Head of caudate nucleus (tissue), 42 donors: ENCODE measurements around the gene ITPR1.

Experiments used
- DNase-seq, 42 donors: peaks; one replicate each; pipeline versions ENCODE4 v3.0.0 to v3.0.0-alpha.2; 2020 to 2021; ENCODE audit warnings: mixed read lengths in 7 of 42
- intact Hi-C: fragments of 100-400 bp; cut with DNase I; formaldehyde crosslinking; loops from one replicate; pipeline ENCODE4 v1.15.0; 2022

ITPR1 gene

GRCh38 chr3:4475804-4476203 lies 17.3 kb upstream of the ITPR1 start:
- DNase-seq: no peak
- intact Hi-C loops: no loop called here

- DNase-seq: no peak
- intact Hi-C loops: no loop called here
Measured at GRCh38 chr3:4476496-4476895, 16.7 kb upstream of the ITPR1 start.

- intact Hi-C loops: no loop called here
- DNase-seq: no peak
Measured at GRCh38 chr3:4478261-4478660, 14.9 kb upstream of the ITPR1 start.

GRCh38 chr3:4491855-4492207 lies 1.3 kb upstream of the ITPR1 start:
- intact Hi-C loops: loop anchor here (10.0 kb wide), 2 partner anchors 143 to 633 kb away; partner anchors contain the start of gene ARL8B
- no peak for DNase-seq

GRCh38 chr3:4492208-4493013 lies 737 bp upstream of the ITPR1 start:
- peak in 38 of 42 donors; percentile 10 to 71 (median 49) for DNase-seq
- intact Hi-C loops: loop anchor here (10.0 kb wide), 2 partner anchors 142 to 632 kb away; partner anchors contain the start of gene ARL8B

GRCh38 chr3:4493941-4494894 lies 1.1 kb downstream of the ITPR1 start:
- DNase-seq: peak in 21 of 42 donors; percentile 17 to 64 (median 36)
- intact Hi-C loops: loop anchor here (10.0 kb wide), 2 partner anchors 141 to 631 kb away; partner anchors contain the start of gene ARL8B

GRCh38 chr3:4494895-4495264 lies 1.7 kb downstream of the ITPR1 start:
- no peak for DNase-seq
- intact Hi-C loops: loop anchor here (10.0 kb wide), 2 partner anchors 140 to 630 kb away; partner anchors contain the start of gene ARL8B

GRCh38 chr3:4495294-4496086 lies 2.3 kb downstream of the ITPR1 start:
- intact Hi-C loops: loop anchor here (10.0 kb wide), 2 partner anchors 139 to 629 kb away; partner anchors contain the start of gene ARL8B
- peak in 3 of 42 donors; percentile 17 to 47 (median 18) for DNase-seq

GRCh38 chr3:4496087-4496452 lies 2.9 kb downstream of the ITPR1 start:
- no peak for DNase-seq
- intact Hi-C loops: loop anchor here (10.0 kb wide), 2 partner anchors 139 to 629 kb away; partner anchors contain the start of gene ARL8B

- DNase-seq: no peak
- intact Hi-C loops: loop anchor here (10.0 kb wide), 2 partner anchors 138 to 628 kb away; partner anchors contain the start of gene ARL8B
Measured at GRCh38 chr3:4497005-4497692, 4.0 kb downstream of the ITPR1 start.

- no peak for DNase-seq
- intact Hi-C loops: loop anchor here (10.0 kb wide), 2 partner anchors 137 to 627 kb away; partner anchors contain the start of gene ARL8B
Measured at GRCh38 chr3:4497843-4498324, 4.7 kb downstream of the ITPR1 start.

- peak in 1 of 42 donors; percentile 30 for DNase-seq
- intact Hi-C loops: loop anchor here (10.0 kb wide), 2 partner anchors 136 to 626 kb away; partner anchors contain the start of gene ARL8B
Measured at GRCh38 chr3:4498446-4498845, 5.3 kb downstream of the ITPR1 start.

GRCh38 chr3:4501437-4501836 lies 8.3 kb downstream of the ITPR1 start:
- intact Hi-C loops: no loop called here

GRCh38 chr3:4501927-4502326 lies 8.8 kb downstream of the ITPR1 start:
- intact Hi-C loops: no loop called here
- DNase-seq: no peak

More at GRCh38 chr3:4501437-4501836, 8.3 kb downstream of the ITPR1 start:
- no peak for DNase-seq

GRCh38 chr3:4503050-4503449 lies 9.9 kb downstream of the ITPR1 start:
- no peak for DNase-seq
- intact Hi-C loops: no loop called here

- intact Hi-C loops: no loop called here
Measured at GRCh38 chr3:4504340-4505261, 11.5 kb downstream of the ITPR1 start.

More at GRCh38 chr3:4504340-4505261, 11.5 kb downstream of the ITPR1 start:
- DNase-seq: peak in 2 of 42 donors; percentile 34 to 58
